Measurements from ENCODE around the gene KCNIP4.
A peak's percentile ranks its signal among the peaks of the same experiment; 100 is the strongest.
"Not testable (repeated sequence)": the region's sequence is repeated elsewhere in the genome, so short reads cannot be mapped to it uniquely, and the experiment has no call there.

Gene KCNIP4

GRCh38 chr4:21948347-21949072 is at the start of gene KCNIP4:
Gene KCNIP4 (minus strand): TSS chr4:21948772.
- Histone ChIP-seq H3K27me3 (ENCODE audit: control insufficient read depth, insufficient read depth, low read length) (peaks cover 20% of the 10 kb centered on the region), H3K27ac (ENCODE audit: low read length) (no peak within 1 kb of the TSS), H3K4me3 (ENCODE audit: low read length) (peak within 1 kb of the TSS; percentile 88; the same call in 1 of the 2 replicates), H3K9me3 (ENCODE audit: control insufficient read depth, insufficient read depth, low read length) (no peaks in the 10 kb centered on the region), H3K4me1 (ENCODE audit: control insufficient read depth, insufficient read depth, low read length) (peaks cover 2% of the 10 kb centered on the region; the same call in 1 of the 2 replicates), H3K36me3 (ENCODE audit: control insufficient read depth, insufficient read depth, low read length) (no peaks in the 10 kb centered on the region)
- WGBS (ENCODE audit: insufficient coverage, insufficient read length): no CpG with 5 or more reads among the region's 81 CpGs
- no peak for DNase-seq (ENCODE audit: low read depth, low spot score)

GRCh38 chr4:21996618-21997017 is 48.0 kb upstream of the KCNIP4 start:
- H3K4me1 ChIP-seq (ENCODE audit: control insufficient read depth, insufficient read depth, low read length); H3K36me3 ChIP-seq (ENCODE audit: control insufficient read depth, insufficient read depth, low read length); DNase-seq (ENCODE audit: low read depth, low spot score); H3K27me3 ChIP-seq (ENCODE audit: control insufficient read depth, insufficient read depth, low read length); H3K27ac ChIP-seq (ENCODE audit: low read length); H3K4me3 ChIP-seq (ENCODE audit: low read length); H3K9me3 ChIP-seq (ENCODE audit: control insufficient read depth, insufficient read depth, low read length): not testable (repeated sequence)
- WGBS (ENCODE audit: insufficient coverage, insufficient read length): no CpG with 5 or more reads among the region's 9 CpGs

GRCh38 chr4:21992330-21992729 is 43.8 kb upstream of the KCNIP4 start:
- no peak for DNase-seq (ENCODE audit: low read depth, low spot score)
- no CpG with 5 or more reads among the region's 1 CpG for WGBS (ENCODE audit: insufficient coverage, insufficient read length)
- Histone ChIP-seq H3K4me3 (ENCODE audit: low read length) (no peak overlapping the region), H3K9me3 (ENCODE audit: control insufficient read depth, insufficient read depth, low read length) (no peaks in the 10 kb centered on the region; the same call in 1 of the 2 replicates), H3K4me1 (ENCODE audit: control insufficient read depth, insufficient read depth, low read length) (no peaks in the 10 kb centered on the region), H3K27ac (ENCODE audit: low read length) (no peak overlapping the region), H3K36me3 (ENCODE audit: control insufficient read depth, insufficient read depth, low read length) (no peaks in the 10 kb centered on the region), H3K27me3 (ENCODE audit: control insufficient read depth, insufficient read depth, low read length) (no peaks in the 10 kb centered on the region)

- H3K4me3 ChIP-seq (ENCODE audit: low read length): no peak overlapping the region
- no peak overlapping the region for H3K27ac ChIP-seq (ENCODE audit: low read length)
- H3K27me3 ChIP-seq (ENCODE audit: control insufficient read depth, insufficient read depth, low read length): no peaks in the 10 kb centered on the region
- no peaks in the 10 kb centered on the region; the same call in 1 of the 2 replicates for H3K9me3 ChIP-seq (ENCODE audit: control insufficient read depth, insufficient read depth, low read length)
- WGBS (ENCODE audit: insufficient coverage, insufficient read length): no CpG with 5 or more reads among the region's 1 CpG
- no peaks in the 10 kb centered on the region for H3K4me1 ChIP-seq (ENCODE audit: control insufficient read depth, insufficient read depth, low read length)
- H3K36me3 ChIP-seq (ENCODE audit: control insufficient read depth, insufficient read depth, low read length): no peaks in the 10 kb centered on the region
- DNase-seq (ENCODE audit: low read depth, low spot score): no peak
Observed at GRCh38 chr4:21991562-21991961, 43.0 kb upstream of the KCNIP4 start.

- WGBS (ENCODE audit: insufficient coverage, insufficient read length): no CpG with 5 or more reads among the region's 2 CpGs
Observed at GRCh38 chr4:21991050-21991449, 42.5 kb upstream of the KCNIP4 start.

GRCh38 chr4:21989351-21989750 is 40.8 kb upstream of the KCNIP4 start:
- Histone ChIP-seq H3K4me1 (ENCODE audit: control insufficient read depth, insufficient read depth, low read length) (no peaks in the 10 kb centered on the region), H3K36me3 (ENCODE audit: control insufficient read depth, insufficient read depth, low read length) (no peaks in the 10 kb centered on the region)
- WGBS (ENCODE audit: insufficient coverage, insufficient read length): no CpG with 5 or more reads among the region's 1 CpG

More at GRCh38 chr4:21991050-21991449, 42.5 kb upstream of the KCNIP4 start:
- no peaks in the 10 kb centered on the region for H3K36me3 ChIP-seq (ENCODE audit: control insufficient read depth, insufficient read depth, low read length)
- H3K4me1 ChIP-seq (ENCODE audit: control insufficient read depth, insufficient read depth, low read length): no peaks in the 10 kb centered on the region
- H3K27me3 ChIP-seq (ENCODE audit: control insufficient read depth, insufficient read depth, low read length): no peaks in the 10 kb centered on the region
- no peak overlapping the region for H3K4me3 ChIP-seq (ENCODE audit: low read length)
- no peak overlapping the region for H3K27ac ChIP-seq (ENCODE audit: low read length)
- H3K9me3 ChIP-seq (ENCODE audit: control insufficient read depth, insufficient read depth, low read length): no peaks in the 10 kb centered on the region
- no peak for DNase-seq (ENCODE audit: low read depth, low spot score)

GRCh38 chr4:21986307-21986706 is 37.7 kb upstream of the KCNIP4 start:
- Histone ChIP-seq H3K9me3 (ENCODE audit: control insufficient read depth, insufficient read depth, low read length) (no peaks in the 10 kb centered on the region), H3K36me3 (ENCODE audit: control insufficient read depth, insufficient read depth, low read length) (no peaks in the 10 kb centered on the region), H3K27ac (ENCODE audit: low read length) (no peak overlapping the region), H3K4me3 (ENCODE audit: low read length) (no peak overlapping the region), H3K27me3 (ENCODE audit: control insufficient read depth, insufficient read depth, low read length) (no peaks in the 10 kb centered on the region), H3K4me1 (ENCODE audit: control insufficient read depth, insufficient read depth, low read length) (no peaks in the 10 kb centered on the region)
- no peak for DNase-seq (ENCODE audit: low read depth, low spot score)

More at GRCh38 chr4:21989351-21989750, 40.8 kb upstream of the KCNIP4 start:
- Histone ChIP-seq H3K9me3 (ENCODE audit: control insufficient read depth, insufficient read depth, low read length) (no peaks in the 10 kb centered on the region), H3K27me3 (ENCODE audit: control insufficient read depth, insufficient read depth, low read length) (no peaks in the 10 kb centered on the region), H3K4me3 (ENCODE audit: low read length) (no peak overlapping the region), H3K27ac (ENCODE audit: low read length) (no peak overlapping the region)
- DNase-seq (ENCODE audit: low read depth, low spot score): no peak

GRCh38 chr4:21982087-21982486 is 33.5 kb upstream of the KCNIP4 start:
- WGBS (ENCODE audit: insufficient coverage, insufficient read length): no CpG with 5 or more reads among the region's 1 CpG
- DNase-seq (ENCODE audit: low read depth, low spot score): no peak
- no peak overlapping the region for H3K27ac ChIP-seq (ENCODE audit: low read length)
- H3K27me3 ChIP-seq (ENCODE audit: control insufficient read depth, insufficient read depth, low read length): no peaks in the 10 kb centered on the region
- no peak overlapping the region for H3K4me3 ChIP-seq (ENCODE audit: low read length)
- no peaks in the 10 kb centered on the region for H3K9me3 ChIP-seq (ENCODE audit: control insufficient read depth, insufficient read depth, low read length)
- no peaks in the 10 kb centered on the region for H3K36me3 ChIP-seq (ENCODE audit: control insufficient read depth, insufficient read depth, low read length)
- H3K4me1 ChIP-seq (ENCODE audit: control insufficient read depth, insufficient read depth, low read length): no peaks in the 10 kb centered on the region

GRCh38 chr4:21979196-21979595 is 30.6 kb upstream of the KCNIP4 start:
- no peaks in the 10 kb centered on the region for H3K4me1 ChIP-seq (ENCODE audit: control insufficient read depth, insufficient read depth, low read length)
- H3K27ac ChIP-seq (ENCODE audit: low read length): no peak overlapping the region
- no peaks in the 10 kb centered on the region for H3K36me3 ChIP-seq (ENCODE audit: control insufficient read depth, insufficient read depth, low read length)
- no peak overlapping the region for H3K4me3 ChIP-seq (ENCODE audit: low read length)
- no peaks in the 10 kb centered on the region for H3K9me3 ChIP-seq (ENCODE audit: control insufficient read depth, insufficient read depth, low read length)
- no peak for DNase-seq (ENCODE audit: low read depth, low spot score)
- no peaks in the 10 kb centered on the region for H3K27me3 ChIP-seq (ENCODE audit: control insufficient read depth, insufficient read depth, low read length)
- WGBS (ENCODE audit: insufficient coverage, insufficient read length): no CpG with 5 or more reads among the region's 1 CpG

- no CpG with 5 or more reads among the region's 1 CpG for WGBS (ENCODE audit: insufficient coverage, insufficient read length)
- H3K4me1 ChIP-seq (ENCODE audit: control insufficient read depth, insufficient read depth, low read length): peaks cover 1% of the 10 kb centered on the region; the same call in 1 of the 2 replicates
- no peaks in the 10 kb centered on the region for H3K36me3 ChIP-seq (ENCODE audit: control insufficient read depth, insufficient read depth, low read length)
- H3K4me3 ChIP-seq (ENCODE audit: low read length): no peak overlapping the region
- no peaks in the 10 kb centered on the region for H3K9me3 ChIP-seq (ENCODE audit: control insufficient read depth, insufficient read depth, low read length)
- DNase-seq (ENCODE audit: low read depth, low spot score): no peak
- no peaks in the 10 kb centered on the region for H3K27me3 ChIP-seq (ENCODE audit: control insufficient read depth, insufficient read depth, low read length)
- H3K27ac ChIP-seq (ENCODE audit: low read length): no peak overlapping the region
Observed at GRCh38 chr4:21976166-21976565, 27.6 kb upstream of the KCNIP4 start.

- H3K36me3 ChIP-seq (ENCODE audit: control insufficient read depth, insufficient read depth, low read length): no peaks in the 10 kb centered on the region
- H3K27me3 ChIP-seq (ENCODE audit: control insufficient read depth, insufficient read depth, low read length): no peaks in the 10 kb centered on the region
- H3K9me3 ChIP-seq (ENCODE audit: control insufficient read depth, insufficient read depth, low read length): no peaks in the 10 kb centered on the region
- DNase-seq (ENCODE audit: low read depth, low spot score): no peak
- H3K4me1 ChIP-seq (ENCODE audit: control insufficient read depth, insufficient read depth, low read length): peaks cover 1% of the 10 kb centered on the region; the same call in 1 of the 2 replicates
- no peak overlapping the region for H3K27ac ChIP-seq (ENCODE audit: low read length)
- WGBS (ENCODE audit: insufficient coverage, insufficient read length): no CpG with 5 or more reads among the region's 3 CpGs
- no peak overlapping the region for H3K4me3 ChIP-seq (ENCODE audit: low read length)
Observed at GRCh38 chr4:21973850-21974249, 25.3 kb upstream of the KCNIP4 start.
